Effector memory CD8-positive, alpha-beta T cell (primary cell): Measurements from ENCODE around the gene SKIL.
"Not testable (repeated sequence)": the region's sequence is repeated elsewhere in the genome, so short reads cannot be mapped to it uniquely, and the experiment has no call there.

ENCODE experiments used
- ATAC-seq: fragments of 150-1000 bp; cut with Tn5 transposase; replicated peaks from 2 replicates; pipeline ENCODE4 v1.10.0; 2021; ENCODE audit warnings: mild to moderate bottlenecking, moderate library complexity
- DNase-seq, 3 experiments: peaks; one replicate each; pipeline ENCODE4 v3.0.0; 2021
- H3K27ac Mint-ChIP-seq, 2 donors: one replicate each; pipeline ENCODE4 v1.8.0; 2022; ENCODE audit warnings: mild to moderate bottlenecking in 2 of 2, mixed read lengths in 2 of 2, moderate library complexity in 2 of 2
- H3K27me3 Mint-ChIP-seq, 2 donors: one replicate each; pipeline ENCODE4 v1.8.0; 2022; ENCODE audit warnings: mixed read lengths in 2 of 2
- H3K36me3 Mint-ChIP-seq: one replicate; pipeline ENCODE4 v1.8.0; 2022; ENCODE audit warnings: mild to moderate bottlenecking, moderate library complexity, mixed read lengths; ENCODE audit not compliant: insufficient read depth
- H3K4me1 Mint-ChIP-seq, 2 donors: one replicate each; pipeline ENCODE4 v1.8.0; 2022; ENCODE audit warnings: low read depth in 2 of 2, mixed read lengths in 2 of 2
- H3K4me3 Mint-ChIP-seq, 2 donors: one replicate each; pipeline ENCODE4 v1.8.0; 2022; ENCODE audit warnings: mild to moderate bottlenecking in 2 of 2, mixed read lengths in 2 of 2, moderate library complexity in 2 of 2
- H3K9me3 Mint-ChIP-seq, 2 donors: one replicate each; pipeline ENCODE4 v1.8.0; 2022; ENCODE audit warnings: mixed read lengths in 2 of 2

Gene SKIL

DNA sequence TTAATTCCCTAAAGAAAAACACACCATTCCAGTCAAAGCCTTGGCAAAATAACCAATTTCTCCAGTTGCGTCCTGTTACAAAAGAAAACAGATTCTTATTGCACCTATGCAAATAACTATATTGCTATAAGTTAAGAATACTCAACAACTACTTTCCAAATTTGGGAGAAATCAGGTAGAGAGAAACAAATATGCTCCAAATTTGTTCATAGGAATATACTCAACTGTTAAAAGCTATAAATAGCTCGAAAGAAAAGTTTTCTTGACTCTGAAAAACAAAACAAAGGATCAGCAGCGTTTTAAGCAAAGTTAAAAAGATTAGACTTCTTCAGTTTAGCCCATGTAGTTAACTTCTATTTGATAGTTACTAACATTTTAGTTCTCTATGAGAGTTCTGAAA lies 20.1 kb upstream of the SKIL start:
- Mint-ChIP-seq H3K27ac (no peak overlapping the region), H3K27me3 (no peaks in the 10 kb centered on the region), H3K4me1 (no peaks in the 10 kb centered on the region), H3K36me3 (no peaks in the 10 kb centered on the region), H3K4me3 (no peak overlapping the region), H3K9me3 (no peaks in the 10 kb centered on the region)
- ATAC-seq (no peak), DNase-seq (no peak)

- H3K4me3 Mint-ChIP-seq: no peak overlapping the region
- H3K27ac Mint-ChIP-seq: no peak overlapping the region
- DNase-seq (no peak), ATAC-seq (no peak)
- no peaks in the 10 kb centered on the region for H3K4me1 Mint-ChIP-seq
- H3K27me3 Mint-ChIP-seq: no peaks in the 10 kb centered on the region
- no peaks in the 10 kb centered on the region for H3K9me3 Mint-ChIP-seq
- H3K36me3 Mint-ChIP-seq: no peaks in the 10 kb centered on the region
These were observed 18.7 kb upstream of the SKIL start for GRCh38 chr3:170338690-170339340.

DNA sequence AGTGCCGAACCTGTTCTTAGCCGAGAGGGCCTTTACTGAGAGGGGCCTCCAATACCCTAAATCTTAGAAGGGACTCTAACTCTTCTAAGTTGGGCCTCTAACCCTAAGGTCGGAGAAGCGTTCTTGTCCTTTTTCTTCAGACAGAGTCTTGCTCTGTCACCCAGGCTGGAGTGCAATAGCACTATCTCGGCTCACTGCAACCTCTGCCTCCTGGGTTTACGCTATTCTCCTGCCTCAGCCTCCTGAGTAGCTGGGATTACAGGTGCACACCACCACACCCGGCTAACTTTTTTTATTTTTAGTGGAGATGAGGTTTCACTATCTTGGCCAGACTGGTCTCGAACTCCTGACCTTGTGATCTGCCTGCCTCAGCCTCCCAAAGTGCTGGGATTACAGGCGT lies 15.2 kb upstream of the SKIL start:
- H3K4me1 Mint-ChIP-seq, H3K4me3 Mint-ChIP-seq, H3K9me3 Mint-ChIP-seq, DNase-seq, H3K36me3 Mint-ChIP-seq, H3K27ac Mint-ChIP-seq, ATAC-seq, H3K27me3 Mint-ChIP-seq: not testable (repeated sequence)

DNA sequence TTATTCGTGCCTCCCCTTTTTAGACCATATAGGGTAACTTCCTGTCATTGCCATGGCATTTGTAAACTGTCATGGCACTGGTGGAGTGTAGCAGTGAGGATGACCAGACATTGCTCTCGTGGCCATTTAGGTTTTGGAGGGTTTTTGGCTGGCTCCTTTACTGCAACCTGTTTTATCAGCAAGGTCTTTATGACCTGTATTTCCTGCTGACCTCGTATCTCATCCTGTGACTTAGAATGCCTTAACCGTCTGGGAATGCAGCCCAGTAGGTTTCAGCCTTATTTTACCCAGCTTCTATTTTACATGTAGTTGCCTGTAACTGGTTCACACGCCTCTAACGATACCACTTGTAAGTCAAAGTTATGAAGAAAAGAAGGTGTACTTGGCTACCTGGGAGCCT lies 13.7 kb upstream of the SKIL start:
- not testable (repeated sequence) for H3K9me3 Mint-ChIP-seq, H3K36me3 Mint-ChIP-seq, H3K4me1 Mint-ChIP-seq, H3K27me3 Mint-ChIP-seq, H3K4me3 Mint-ChIP-seq, DNase-seq, ATAC-seq, H3K27ac Mint-ChIP-seq

GRCh38 chr3:170344971-170345370 lies 12.5 kb upstream of the SKIL start:
- no peak overlapping the region for H3K4me3 Mint-ChIP-seq
- no peak overlapping the region for H3K27ac Mint-ChIP-seq
- no peak for ATAC-seq
- DNase-seq: no peak
- H3K9me3 Mint-ChIP-seq: no peaks in the 10 kb centered on the region
- no peaks in the 10 kb centered on the region for H3K27me3 Mint-ChIP-seq
- no peaks in the 10 kb centered on the region for H3K4me1 Mint-ChIP-seq
- peaks cover 3% of the 10 kb centered on the region for H3K36me3 Mint-ChIP-seq

GRCh38 chr3:170346481-170347392 lies 10.8 kb upstream of the SKIL start:
- no peaks in the 10 kb centered on the region for H3K27me3 Mint-ChIP-seq
- no peak for DNase-seq

DNA sequence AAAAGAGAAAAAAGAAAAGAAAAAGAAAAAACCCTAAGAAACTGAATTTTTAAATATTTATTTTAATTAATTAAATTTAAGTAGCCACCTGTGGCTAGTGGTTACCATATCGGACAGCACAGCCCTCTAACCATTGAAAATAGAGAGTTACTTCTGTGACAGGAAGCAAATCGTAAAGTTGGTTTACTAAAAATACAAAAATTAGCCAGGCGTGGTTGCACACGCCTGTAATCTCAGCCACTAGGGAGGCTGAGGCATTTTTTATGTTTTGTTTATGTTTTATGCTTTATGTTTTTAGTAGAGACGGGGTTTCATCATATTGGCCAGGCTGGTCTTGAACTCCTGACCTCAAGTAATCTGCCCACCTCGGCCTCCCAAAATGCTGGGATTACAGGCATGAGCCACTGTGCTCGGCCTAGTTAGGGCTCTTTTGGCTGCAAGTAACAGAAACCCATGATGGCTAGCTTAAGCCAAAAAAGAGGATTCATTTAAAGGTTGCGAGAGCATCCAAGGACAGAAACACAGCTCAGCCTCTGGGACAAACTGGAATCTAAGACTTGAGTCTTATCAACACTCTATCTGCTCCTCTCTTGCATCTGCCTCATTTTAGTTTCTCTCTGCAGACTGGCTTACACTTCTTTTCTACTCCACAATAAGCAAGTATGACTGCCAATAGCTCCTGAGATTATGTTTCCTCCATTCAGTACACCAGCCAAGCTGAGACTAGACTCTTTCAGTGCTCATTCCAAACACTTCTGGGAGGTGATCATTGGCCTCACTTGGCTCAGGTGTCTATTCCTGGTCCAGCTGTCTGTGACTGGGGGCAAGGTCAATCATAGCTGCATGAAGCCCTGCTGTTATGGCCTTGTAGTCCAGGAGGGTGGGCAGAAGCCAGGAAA lies 6.8 kb upstream of the SKIL start:
- H3K36me3 Mint-ChIP-seq: peaks cover 4% of the 10 kb centered on the region
- H3K27ac Mint-ChIP-seq: no peak overlapping the region
- DNase-seq (no peak), ATAC-seq (no peak)
- H3K4me1 Mint-ChIP-seq: peaks cover 2 to 4% of the 10 kb centered on the region in 2 donors
- H3K9me3 Mint-ChIP-seq: no peaks in the 10 kb centered on the region
- no peaks in the 10 kb centered on the region for H3K27me3 Mint-ChIP-seq
- no peak overlapping the region for H3K4me3 Mint-ChIP-seq

More at GRCh38 chr3:170346481-170347392, 10.8 kb upstream of the SKIL start:
- ATAC-seq: no peak
- no peaks in the 10 kb centered on the region for H3K4me1 Mint-ChIP-seq
- H3K4me3 Mint-ChIP-seq: no peak overlapping the region
- H3K9me3 Mint-ChIP-seq: no peaks in the 10 kb centered on the region
- H3K27ac Mint-ChIP-seq: no peak overlapping the region
- H3K36me3 Mint-ChIP-seq: peaks cover 3% of the 10 kb centered on the region

DNA sequence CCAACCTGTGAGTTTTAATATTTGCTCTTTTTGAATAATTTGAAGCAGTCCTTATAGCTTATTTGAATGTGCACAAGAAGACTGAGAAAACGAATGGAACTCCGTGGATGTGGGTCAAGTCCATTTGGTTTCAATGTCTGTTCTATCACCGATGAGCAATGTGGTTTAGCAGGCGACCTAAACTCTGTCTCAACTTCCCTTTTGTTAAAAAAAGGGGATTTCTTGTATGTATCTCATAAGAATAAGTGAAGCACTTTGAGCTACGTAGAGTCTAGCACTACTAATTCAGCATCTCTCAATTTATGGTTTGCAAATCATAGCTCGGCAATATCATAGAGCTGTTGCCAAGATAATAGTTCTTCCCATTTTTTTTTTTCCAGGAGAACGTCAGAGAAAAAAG lies 4.6 kb upstream of the SKIL start:
- no peaks in the 10 kb centered on the region for H3K9me3 Mint-ChIP-seq
- peaks cover 6 to 11% of the 10 kb centered on the region in 2 donors for H3K4me1 Mint-ChIP-seq
- DNase-seq (peak in 1 of 3 experiments; percentile 12), ATAC-seq (peak; percentile 3)
- H3K4me3 Mint-ChIP-seq: no peak overlapping the region
- no peak overlapping the region for H3K27ac Mint-ChIP-seq
- H3K36me3 Mint-ChIP-seq: peaks cover 23% of the 10 kb centered on the region
- no peaks in the 10 kb centered on the region for H3K27me3 Mint-ChIP-seq

DNA sequence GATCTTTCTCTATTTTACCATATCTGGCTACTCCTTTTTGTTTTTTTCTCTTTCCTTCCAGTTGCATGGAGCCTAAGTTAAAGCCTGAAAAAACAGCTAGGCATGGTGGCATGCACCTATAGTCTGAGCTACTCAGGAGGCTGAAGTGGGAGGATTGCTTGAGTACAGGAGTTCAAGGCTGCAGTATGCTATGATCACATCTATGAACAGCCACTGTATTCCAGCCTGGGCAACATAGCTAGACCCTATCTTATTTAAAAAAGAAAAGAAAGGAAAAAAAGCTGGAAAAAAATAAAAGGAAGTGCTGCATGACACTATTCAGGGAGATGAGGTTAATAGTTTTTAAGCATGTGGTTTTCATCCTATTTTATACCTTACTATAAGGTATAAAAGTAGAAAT lies 4.0 kb upstream of the SKIL start:
- Mint-ChIP-seq H3K9me3 (no peaks in the 10 kb centered on the region), H3K27ac (no peak overlapping the region), H3K27me3 (no peaks in the 10 kb centered on the region), H3K36me3 (peaks cover 27% of the 10 kb centered on the region), H3K4me1 (peaks cover 9 to 16% of the 10 kb centered on the region in 2 donors), H3K4me3 (no peak overlapping the region)
- no peak for ATAC-seq
- DNase-seq: no peak

GRCh38 chr3:170354760-170355159 lies 2.8 kb upstream of the SKIL start:
- no peak for DNase-seq
- Mint-ChIP-seq H3K4me3 (no peak overlapping the region), H3K4me1 (peaks cover 13 to 22% of the 10 kb centered on the region in 2 donors), H3K9me3 (no peaks in the 10 kb centered on the region), H3K36me3 (peaks cover 39% of the 10 kb centered on the region), H3K27me3 (no peaks in the 10 kb centered on the region), H3K27ac (peak overlapping the region in 1 of 2 donors; percentile 97)
- no peak for ATAC-seq

- Mint-ChIP-seq H3K27me3 (no peaks in the 10 kb centered on the region), H3K4me1 (peaks cover 13 to 28% of the 10 kb centered on the region in 2 donors), H3K4me3 (peak overlapping the region; percentile 73 to 84), H3K27ac (peak overlapping the region; percentile 95 to 97), H3K36me3 (peaks cover 43% of the 10 kb centered on the region), H3K9me3 (no peaks in the 10 kb centered on the region)
- ATAC-seq: no peak
- DNase-seq: peak in 1 of 3 experiments; percentile 31
These were observed 1.5 kb upstream of the SKIL start for GRCh38 chr3:170355738-170356595.

GRCh38 chr3:170356596-170357175 lies 829 bp upstream of the SKIL start:
- Mint-ChIP-seq H3K36me3 (peaks cover 50% of the 10 kb centered on the region), H3K4me3 (peak overlapping the region; percentile 73 to 84), H3K27ac (peak overlapping the region; percentile 95 to 97), H3K9me3 (no peaks in the 10 kb centered on the region), H3K4me1 (peaks cover 15 to 36% of the 10 kb centered on the region in 2 donors), H3K27me3 (no peaks in the 10 kb centered on the region)
- ATAC-seq (peak; percentile 31), DNase-seq (peak in 1 of 3 experiments; percentile 54)
